Jurkat, Clone E6-1 (cell line): ENCODE data around the gene ZNF594. TPM values are rescaled to one million over a fixed set of nuclear protein-coding genes. Genes with fewer than 3 reads are reported as not detected.
"Not testable (repeated sequence)": the region's sequence is repeated elsewhere in the genome, so short reads cannot be mapped to it uniquely, and the experiment has no call there.

ENCODE experiments used
- DNase-seq: peaks from one replicate; pipeline ENCODE4 v3.0.0-alpha.2; 2011; ENCODE audit warnings: low read depth, low spot score
- H3K4me3 ChIP-seq: 2 replicates; pipeline ENCODE4 v1.5.1; 2011; ENCODE audit warnings: mild to moderate bottlenecking, low read length, control low read depth, moderate library complexity
- polyA plus RNA-seq: library from polyadenylated mRNA; unstranded; fragments of >200 nt; gene quantifications from one replicate; pipeline ENCODE4 v1.2.1, GENCODE V29; 2012; ENCODE audit warnings: missing spikeins; ENCODE audit not compliant: insufficient read length, insufficient read depth

Gene ZNF594
- polyA plus RNA-seq: 5.3 TPM

GRCh38 chr17:5191541-5192417 is at the start of gene ZNF594:
Gene ZNF594 (minus strand): TSS chr17:5191868. CDS start chr17:5184256, 7,612 bp downstream.
- peak within 1 kb of the TSS; percentile 64 for H3K4me3 ChIP-seq
- peak; percentile 92 for DNase-seq

DNA sequence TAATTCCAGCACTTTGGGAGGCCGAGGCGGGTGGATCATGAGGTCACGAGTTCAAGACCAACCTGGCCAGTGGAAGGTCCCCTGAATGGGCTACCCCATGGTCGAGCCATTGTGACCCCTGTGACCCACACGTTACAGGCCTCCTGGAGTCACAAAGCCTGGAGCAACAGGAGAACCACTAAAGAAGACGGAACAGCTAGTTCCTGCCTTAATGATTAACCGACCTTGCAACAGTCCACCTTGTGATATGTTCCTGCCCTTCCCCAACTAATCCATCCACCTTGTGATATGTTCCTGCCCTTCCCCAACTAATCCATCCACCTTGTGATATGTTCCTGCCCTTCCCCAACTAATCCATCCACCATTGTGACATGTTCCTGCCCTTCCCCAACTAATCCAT is 48.1 kb upstream of the ZNF594 start:
- not testable (repeated sequence) for H3K4me3 ChIP-seq

DNA sequence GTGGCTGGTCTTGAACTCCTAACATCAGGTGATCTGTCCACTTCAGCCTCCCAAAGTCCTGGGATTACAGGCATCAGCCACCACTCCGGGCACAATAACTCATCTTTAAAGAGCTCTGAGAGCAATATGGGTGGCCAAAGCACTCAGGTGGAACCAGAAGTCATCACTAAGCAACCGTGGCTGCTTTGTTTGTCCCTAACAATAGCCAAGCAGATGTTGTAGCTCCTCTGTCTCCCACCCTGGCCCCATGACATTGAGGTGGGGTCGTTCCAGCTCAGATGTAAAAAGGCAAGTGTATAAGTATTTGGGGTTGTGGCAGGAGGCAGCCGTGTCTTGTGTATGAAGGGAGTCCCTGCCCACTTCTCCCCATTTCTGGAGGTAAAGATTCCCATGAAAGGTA is 46.7 kb upstream of the ZNF594 start:
- H3K4me3 ChIP-seq: no peak overlapping the region
- DNase-seq: no peak

More for the DNA sequence above, 48.1 kb upstream of the ZNF594 start:
- not testable (repeated sequence) for DNase-seq

DNA sequence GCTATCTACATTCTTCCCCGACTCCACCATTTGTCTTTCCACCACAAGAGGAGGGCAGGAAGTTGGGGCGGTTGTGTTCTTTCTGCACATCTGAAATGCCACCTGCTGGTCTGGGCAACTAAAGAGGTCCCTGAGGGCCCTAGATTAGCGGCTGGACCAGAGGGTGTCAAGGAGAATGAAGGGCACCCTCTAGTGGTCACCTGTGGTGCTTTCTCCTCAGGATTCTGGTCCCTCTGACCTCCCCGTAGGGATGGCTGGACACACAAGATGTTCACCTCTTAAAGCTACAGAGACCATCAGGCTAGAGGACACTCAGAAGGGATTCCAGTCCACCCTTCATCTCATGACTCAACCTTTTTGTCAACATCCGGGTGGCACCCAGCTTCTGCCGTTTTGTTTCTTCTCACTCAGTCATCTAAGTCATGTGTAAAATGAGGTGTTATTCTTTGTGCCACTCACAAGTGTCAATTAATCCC is 45.9 kb upstream of the ZNF594 start:
- DNase-seq: peak; percentile 69

GRCh38 chr17:5236938-5237540 is 45.4 kb upstream of the ZNF594 start:
- DNase-seq: no peak
- H3K4me3 ChIP-seq: no peak overlapping the region

More for the DNA sequence above, 45.9 kb upstream of the ZNF594 start:
- H3K4me3 ChIP-seq: no peak overlapping the region

- H3K4me3 ChIP-seq: no peak within 1 kb of the TSS
- no peak for DNase-seq
Observed at GRCh38 chr17:5234645-5235576, 43.2 kb upstream of the ZNF594 start, which contains the start of gene SCIMP. Gene SCIMP (minus strand): TSS chr17:5234860. CDS start chr17:5234755, 105 bp downstream.

- not testable (repeated sequence) for H3K4me3 ChIP-seq, DNase-seq
Observed at GRCh38 chr17:5233492-5233891, 41.8 kb upstream of the ZNF594 start.

- H3K4me3 ChIP-seq: no peak overlapping the region
- peak; percentile 19 for DNase-seq
Observed at GRCh38 chr17:5226940-5227878, 35.5 kb upstream of the ZNF594 start.

DNA sequence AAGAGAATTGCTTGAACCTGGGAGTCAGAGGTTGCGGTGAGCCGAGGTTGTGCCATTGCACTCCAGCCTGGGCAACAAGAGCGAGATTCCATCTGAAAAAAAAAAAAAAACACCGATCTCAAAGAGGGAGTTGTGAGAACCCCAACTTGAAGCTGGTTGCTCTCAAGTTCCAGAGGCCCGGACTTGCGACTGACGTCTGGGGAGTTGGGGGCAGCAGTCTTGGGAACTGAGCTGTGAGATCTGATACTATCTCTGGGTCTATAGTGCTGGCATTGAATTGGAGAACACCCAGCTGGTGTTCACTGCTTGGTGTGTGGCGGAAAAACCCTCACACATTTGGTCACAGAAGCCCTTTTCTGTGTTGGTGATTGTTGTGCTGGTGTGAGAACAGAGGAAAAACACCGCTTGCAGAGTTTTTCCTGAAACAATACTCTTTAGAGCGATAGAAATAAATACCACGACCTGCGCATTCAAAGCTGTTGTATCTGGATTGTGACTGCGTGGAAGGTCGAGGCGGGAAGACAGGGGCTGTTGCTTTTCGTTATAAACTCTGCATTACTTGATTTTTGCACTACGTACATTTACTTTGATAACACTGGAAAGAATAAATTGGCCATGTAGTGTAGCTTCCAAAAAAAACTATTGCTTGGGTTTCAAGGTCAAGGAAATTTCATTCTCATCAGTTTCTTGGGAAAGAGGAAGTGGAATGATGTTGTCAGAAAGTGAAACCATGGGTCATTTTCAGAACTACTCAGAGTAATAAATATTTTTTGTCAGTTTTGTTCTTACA is 34.2 kb upstream of the ZNF594 start:
- no peak for DNase-seq
- H3K4me3 ChIP-seq: no peak overlapping the region

DNA sequence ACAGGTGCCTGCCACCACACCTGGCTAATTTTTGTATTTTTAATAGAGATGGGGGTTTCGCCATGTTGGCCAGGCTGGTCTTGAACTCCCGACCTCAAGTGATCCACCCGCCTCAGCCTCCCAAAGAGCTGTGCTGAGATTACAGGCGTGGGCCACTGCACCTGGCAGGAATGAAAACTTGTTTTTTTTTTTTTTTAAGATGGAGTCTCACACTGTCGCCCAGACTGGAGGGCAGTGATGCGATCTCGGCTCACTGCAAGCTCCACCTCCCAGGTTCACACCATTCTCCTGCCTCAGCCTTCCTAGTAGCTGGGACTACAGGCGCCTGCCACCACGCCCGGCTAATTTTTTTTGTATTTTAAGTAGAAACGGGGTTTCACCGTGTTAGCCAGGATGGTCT is 30.2 kb upstream of the ZNF594 start:
- DNase-seq, H3K4me3 ChIP-seq: not testable (repeated sequence)

GRCh38 chr17:5220074-5220473 is 28.4 kb upstream of the ZNF594 start:
- no peak overlapping the region for H3K4me3 ChIP-seq
- DNase-seq: no peak

- no peak overlapping the region for H3K4me3 ChIP-seq
- no peak for DNase-seq
Observed at GRCh38 chr17:5219536-5219935, 27.9 kb upstream of the ZNF594 start.

- DNase-seq, H3K4me3 ChIP-seq: not testable (repeated sequence)
Observed at GRCh38 chr17:5217562-5217961, 25.9 kb upstream of the ZNF594 start.

DNA sequence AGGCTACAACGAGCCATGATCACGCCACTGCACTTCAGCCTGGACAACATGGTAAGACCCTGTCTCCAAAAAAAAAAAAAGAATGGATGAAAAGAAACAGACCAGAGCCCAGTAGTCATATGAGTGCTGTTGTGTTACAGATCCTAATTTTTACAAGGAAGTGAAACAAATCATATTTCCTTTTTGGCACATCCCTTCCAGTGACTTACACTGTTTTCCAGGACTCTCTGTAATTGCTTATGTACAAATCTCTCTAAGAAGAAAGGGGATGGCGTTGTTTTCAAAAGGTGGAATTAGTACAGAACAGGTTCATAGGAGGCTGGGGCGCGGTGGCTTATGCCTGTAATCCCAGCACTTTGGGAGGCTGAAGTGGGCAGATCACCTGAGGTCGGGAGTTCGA is 19.8 kb upstream of the ZNF594 start:
- DNase-seq: no peak
- no peak overlapping the region for H3K4me3 ChIP-seq

DNA sequence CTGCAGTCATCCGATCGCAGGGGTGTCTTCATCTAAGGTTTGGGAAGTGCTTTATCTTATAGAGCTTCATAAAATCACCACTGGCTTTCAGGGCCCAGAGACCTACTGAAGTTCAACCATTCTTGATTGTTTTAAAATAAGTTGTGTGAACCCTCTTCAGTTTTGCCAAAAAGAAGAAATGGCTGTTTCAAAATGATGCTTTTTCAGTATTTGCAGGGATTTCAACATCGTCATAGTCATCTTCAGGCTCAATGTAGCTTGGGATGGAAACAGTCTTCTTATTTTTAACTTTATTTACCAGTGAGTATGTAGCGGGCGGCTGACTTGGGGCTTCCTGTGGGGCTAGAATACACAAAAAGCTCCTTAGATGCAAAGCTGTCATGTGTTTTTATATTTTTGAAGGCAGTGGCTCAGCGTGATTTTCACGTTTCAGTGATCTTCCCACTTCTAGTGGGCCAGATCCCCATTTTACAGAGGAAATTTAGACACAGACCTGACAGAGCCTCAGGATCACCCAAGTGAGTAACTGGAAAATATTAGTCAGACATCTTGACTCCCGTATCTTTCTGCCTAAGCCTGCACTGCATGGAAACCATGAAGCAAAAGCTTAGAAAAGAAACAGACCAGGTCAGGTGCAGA is 19.1 kb upstream of the ZNF594 start:
- H3K4me3 ChIP-seq: no peak overlapping the region
- DNase-seq: no peak

- no peak for DNase-seq
- no peak overlapping the region for H3K4me3 ChIP-seq
Observed at GRCh38 chr17:5210091-5210490, 18.4 kb upstream of the ZNF594 start.

DNA sequence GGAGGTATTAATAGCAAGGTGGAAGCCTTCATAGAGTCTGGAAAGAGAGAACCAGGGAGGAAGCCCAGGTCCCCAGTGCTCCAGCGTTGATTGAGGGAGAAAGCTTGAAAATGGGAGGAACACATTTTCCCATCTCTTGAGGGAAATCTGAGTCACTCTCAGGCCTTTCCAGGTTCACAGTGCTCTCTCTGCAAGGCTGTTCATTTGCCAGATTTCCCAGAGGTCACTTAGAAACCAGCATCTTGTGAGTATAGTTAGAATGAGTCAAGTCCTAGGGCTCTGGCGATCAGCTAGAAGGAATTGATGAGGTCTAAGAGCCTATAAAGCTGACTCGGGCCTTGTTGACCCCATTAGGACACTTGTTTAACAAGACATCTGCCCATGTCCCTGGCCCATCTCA is 17.7 kb upstream of the ZNF594 start:
- no peak overlapping the region for H3K4me3 ChIP-seq
- DNase-seq: no peak
